Right renal cortex interstitium (tissue), 3 donors: ENCODE data around the gene NID1. TPM values are rescaled to one million over a fixed set of nuclear protein-coding genes. Genes with fewer than 3 reads are reported as not detected.
A peak's percentile ranks its signal among the peaks of the same experiment; 100 is the strongest.
"Not testable (repeated sequence)": the region's sequence is repeated elsewhere in the genome, so short reads cannot be mapped to it uniquely, and the experiment has no call there.

Source experiments
- DNase-seq, 3 donors: peaks; one replicate each; pipeline ENCODE4 v3.0.0-alpha.2; 2013; ENCODE audit warnings: low read depth in 3 of 3, low spot score in 2 of 3
- polyA plus RNA-seq, 3 donors: library from polyadenylated mRNA; unstranded; fragments of 120-200 nt; gene quantifications; one replicate each; pipeline ENCODE4 v1.2.1, GENCODE V29; 2013; ENCODE audit not compliant: insufficient read length in 3 of 3

The NID1 gene
- polyA plus RNA-seq, 3 donors, result 164 to 195 (median 183) TPM

DNA sequence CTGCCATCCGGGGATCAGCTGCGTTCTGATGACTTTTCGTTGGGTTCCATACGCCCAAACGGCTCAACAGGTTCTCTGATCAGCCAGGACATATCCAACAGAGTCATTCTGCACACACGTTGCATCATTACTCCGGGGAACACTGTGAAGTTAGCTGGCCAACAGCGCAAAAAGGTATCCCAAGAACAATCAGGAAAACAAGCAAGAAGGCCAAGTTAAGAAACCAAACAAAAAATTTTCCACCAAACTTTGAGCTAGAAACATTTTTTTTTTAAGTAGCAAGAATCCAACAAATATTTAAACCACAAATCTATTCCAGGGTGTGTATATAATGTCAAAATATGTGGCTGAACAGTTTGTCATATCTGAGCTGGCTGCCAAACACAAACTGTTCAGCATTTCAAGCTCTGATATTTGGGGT lies 29.2 kb downstream of the NID1 start:
- DNase-seq, result no peak

DNA sequence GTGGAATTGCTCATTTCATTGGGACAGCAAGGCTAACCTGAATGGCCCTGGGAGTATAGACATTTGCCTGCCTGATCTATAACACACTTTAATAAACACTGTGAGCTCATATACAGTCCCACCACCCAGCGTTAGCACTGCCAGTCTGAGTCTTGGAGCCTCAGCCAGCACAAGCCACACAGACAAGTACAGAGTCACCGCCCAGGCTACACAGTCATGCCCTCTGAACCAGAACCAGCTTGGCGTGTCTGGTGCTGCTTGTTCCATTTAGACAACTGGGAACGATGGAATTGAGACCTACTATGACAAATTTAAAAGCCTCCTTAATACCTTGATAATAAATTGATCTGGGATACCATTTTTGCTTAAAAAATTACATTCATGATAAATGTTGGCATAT lies 31.6 kb downstream of the NID1 start:
- DNase-seq, result no peak

DNA sequence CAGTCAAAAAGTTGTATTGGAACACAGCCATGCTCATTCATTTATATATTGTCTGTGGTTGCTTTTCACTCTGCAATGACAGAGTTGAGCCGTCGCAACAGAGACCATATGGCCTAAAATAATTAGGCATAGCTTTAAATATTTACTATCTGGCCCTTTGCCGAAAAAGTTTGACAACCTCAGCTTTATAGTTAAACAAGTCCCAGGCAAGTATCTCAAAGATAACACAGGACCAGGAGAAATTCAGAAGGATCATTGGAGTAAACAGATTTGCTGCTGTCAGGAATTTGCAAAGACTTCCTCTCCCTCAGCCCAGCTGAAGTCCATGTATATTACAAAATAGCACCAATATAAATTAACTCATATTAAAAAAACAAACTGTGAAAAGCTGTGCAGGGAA lies 34.4 kb downstream of the NID1 start:
- no peak for DNase-seq

DNA sequence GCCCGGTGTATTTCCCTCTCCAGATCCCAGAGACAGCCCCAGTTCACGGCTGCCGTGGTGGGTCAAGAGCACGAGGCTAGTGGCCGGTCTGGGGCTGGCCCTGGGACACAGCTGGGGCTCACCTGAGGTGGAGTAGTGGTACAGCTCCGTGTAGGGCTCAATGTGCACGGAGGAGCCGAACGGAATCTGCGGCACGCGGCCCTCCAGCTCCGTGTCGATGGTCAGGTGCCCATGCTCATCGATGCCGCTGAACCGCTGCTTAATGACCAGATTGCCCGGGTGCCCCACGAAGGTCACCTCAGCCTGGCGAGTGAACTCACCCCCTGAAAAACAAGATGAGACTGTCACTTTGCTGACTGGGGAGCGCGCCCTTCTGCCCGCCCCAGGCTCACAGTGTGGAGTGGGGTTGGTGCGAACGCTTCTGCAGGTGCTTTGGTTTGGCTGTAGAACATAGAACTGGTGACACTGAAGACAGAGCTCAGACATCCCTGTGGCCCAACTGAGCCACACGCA lies 35.4 kb downstream of the NID1 start:
- no peak for DNase-seq

DNA sequence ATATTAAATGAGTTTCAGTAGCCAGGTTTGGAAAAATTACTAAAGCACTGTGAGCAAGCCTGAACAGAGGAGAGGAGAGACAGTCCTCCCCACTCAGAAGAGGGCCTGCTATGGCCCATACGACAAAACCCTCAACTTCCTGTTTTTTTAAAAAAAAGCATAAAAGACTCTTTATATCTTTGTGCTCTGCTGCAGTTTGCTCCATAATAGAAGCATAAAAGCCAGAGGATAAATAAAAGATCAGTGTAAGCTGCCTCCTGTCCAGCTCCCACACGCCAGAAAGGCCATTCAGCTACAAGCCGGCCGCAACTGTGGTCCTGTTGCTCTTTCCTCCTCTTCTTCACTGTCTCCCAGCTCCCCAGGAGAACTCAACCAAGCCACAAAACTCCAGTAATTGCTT lies 37.8 kb downstream of the NID1 start:
- DNase-seq, result no peak

DNA sequence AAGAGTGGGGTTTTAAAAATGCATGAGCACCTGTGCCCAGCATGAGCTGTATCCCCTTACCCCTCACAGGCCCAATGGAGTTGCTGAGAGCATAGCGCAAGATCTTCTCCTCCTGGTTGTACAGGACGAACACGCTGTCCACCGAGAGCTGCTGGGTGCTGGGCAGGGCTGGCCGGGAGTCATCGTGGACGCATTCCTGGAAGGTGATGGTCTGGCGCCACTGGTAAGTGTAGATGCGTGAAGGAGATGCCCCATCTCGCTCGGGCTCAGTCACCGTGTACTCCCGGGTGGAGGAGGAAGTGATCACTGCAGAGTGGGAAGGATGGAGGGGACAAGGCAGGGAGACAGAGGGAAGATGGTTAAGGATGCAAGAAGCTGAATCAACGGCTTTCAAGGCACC lies 39.1 kb downstream of the NID1 start:
- no peak for DNase-seq

DNA sequence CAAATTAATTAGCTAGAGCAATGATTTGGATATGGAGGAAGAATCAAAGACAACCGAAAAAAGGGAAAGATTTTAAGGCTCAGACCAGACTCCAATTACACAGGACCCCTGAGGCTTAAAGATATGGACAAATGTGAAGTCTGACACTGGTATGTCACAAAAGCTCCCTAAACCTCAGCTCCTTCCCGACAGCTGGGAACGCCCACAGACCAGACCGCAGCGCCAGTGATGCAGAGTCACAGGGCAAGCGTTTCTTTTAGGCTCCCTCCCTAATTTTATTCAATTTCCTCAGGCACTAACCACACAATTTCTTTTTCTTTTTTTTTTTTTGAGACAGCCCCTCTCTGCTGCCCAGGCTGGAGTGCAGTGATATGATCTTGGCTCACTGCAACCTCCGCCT lies 40.2 kb downstream of the NID1 start:
- no peak for DNase-seq

DNA sequence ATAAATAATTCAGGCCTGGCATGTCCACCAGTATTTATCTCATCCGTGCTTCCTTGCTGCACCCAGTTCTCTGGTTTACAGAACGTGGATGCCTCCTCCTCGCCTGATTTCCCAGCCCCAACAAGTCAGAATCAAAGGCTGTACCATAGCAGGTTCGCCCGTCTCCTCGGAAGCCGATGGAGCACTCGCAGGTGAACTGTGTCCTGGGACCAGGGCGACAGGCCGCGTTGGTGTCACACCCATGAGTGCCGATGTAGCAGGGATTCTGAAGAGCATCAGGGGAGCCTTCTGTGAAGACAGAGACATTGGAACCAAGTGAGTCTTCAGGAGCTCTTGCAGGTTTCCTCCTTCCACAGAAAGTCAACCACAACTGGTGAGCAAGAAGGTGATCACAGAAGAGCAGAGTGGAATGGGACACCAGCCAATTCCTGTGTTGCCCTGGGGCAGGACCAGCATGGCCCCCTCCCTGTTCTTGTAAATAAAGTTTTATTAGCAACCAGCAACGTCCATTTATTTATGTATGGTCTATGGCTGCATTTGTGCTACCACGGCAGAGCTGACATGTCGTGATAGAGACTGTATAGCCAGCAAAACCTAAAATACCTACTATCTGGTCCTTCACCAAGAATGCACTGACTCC lies 40.8 kb downstream of the NID1 start:
- no peak for DNase-seq

DNA sequence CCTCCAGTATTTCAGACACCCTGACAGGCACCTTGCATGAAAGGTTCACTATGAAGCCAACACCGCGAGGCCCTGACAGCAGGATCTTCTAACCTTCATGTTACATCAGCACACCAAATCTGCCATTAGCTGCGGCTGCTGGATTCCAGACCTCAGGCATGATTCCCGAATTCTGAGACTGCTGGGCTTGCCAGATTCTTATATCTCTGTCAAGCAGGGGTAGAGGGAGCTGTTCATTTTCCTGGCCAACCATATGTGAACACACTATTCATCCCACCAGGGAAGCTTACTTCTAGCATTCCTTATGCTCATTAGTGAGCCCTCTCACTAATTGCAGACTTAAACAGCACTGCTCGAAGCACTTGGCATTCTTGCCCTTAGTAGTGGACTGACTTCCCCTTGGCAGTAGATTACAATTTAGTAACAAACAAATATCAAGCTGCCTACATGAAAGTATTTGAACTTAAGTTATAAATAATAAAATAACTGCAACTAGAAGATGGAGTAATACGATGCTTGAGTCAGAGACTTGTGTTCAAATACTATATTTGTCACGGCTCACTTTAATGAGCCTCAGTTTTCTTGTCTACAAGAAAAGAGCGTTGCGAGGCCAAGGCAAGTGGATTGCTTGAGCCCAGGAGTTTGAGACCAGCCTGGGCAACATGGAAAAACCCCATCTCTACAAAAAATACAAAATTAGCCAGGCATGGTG lies 43.3 kb downstream of the NID1 start:
- no peak for DNase-seq

DNA sequence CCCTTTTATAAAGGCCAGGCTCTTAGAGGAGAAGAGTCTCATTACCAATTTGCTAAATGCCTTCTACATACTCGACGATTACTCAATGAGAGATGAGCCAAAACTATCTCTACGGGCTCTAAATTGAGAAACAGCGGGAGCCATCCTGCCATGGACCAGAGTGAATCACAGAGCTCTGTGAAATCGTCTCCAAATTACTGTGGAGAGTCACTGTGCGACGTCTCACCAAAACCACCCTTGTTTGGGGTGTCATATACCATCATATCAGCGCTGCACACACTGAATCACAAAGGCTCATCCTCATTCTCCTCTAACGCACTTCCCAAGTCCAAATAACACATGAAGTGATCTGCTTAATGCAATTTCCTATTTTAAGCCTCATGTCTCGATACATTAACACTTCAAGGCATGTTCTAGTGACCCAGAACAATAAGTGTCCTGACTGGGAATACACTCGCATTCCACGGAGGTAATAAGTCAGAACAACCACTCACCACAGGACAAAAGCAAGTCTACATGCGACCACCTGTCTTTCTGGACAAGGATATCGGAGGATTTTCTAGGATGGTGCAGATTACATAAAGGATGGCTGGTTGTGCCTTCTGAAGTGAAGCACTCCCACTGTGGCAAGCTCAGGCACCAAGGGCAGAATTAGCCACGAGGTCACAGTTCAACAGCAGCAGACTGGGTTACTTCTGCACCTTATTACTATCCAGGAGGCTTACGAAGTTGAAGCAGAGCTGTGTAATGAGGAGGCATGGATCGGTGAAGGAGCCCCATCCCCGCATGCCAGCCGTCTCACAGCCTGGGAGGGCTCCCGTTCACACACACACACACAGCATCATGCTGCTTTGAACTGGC lies 44.3 kb downstream of the NID1 start:
- no peak for DNase-seq

DNA sequence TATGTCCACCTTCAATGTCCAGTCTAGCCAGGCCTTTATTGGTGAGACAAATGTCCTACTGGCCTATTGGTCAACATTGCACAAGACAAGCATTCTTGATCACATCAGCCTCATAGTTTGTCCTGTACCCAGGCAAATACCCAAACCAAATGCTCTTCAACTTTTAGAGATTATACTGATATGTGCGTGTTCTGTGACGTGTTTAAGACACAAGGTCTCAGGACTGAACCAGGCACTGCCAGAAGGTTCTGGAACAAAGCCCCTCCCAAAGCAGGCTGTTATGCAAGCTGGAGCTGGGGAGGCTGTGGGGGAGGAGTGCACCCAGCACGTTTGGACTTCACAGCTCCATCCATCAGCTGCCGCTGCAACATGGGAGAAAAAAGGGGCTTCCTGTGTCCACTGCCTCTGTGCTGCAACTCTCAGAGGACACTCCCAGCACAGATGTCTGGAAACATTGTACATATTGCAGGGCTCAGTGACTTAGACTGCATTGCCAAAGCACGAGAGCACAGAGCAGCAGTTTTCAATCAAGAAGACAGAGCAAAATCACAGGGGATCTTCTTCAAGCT lies 45.9 kb downstream of the NID1 start:
- DNase-seq, result no peak

DNA sequence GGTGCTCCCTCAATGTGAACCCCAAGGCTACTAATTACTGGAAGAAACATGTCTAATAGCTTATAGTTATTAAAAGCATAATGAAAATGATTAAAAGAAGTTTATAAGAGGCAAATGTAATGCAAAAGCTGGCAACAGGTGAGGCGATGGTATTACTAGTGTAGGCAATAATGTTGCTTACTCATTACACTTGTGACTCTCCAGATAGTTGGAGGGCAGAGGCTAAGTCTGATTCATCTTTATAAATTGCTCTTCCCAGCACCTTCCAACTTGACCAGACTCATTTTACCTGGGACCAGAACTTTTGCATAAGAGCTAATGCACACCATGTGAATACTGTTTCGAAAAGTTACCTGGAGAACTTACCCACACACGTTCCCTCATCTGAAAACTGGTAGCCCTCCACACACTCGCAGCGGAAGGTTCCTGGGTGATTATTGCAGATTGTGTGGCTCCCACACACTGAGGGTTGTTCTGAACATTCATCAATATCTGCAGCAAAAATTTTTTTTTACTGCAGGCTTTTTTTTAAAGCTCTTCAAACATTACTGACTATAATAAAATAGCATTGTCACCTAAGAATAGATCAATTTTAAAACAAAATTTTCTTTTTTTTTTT lies 48.0 kb downstream of the NID1 start:
- DNase-seq, result no peak

DNA sequence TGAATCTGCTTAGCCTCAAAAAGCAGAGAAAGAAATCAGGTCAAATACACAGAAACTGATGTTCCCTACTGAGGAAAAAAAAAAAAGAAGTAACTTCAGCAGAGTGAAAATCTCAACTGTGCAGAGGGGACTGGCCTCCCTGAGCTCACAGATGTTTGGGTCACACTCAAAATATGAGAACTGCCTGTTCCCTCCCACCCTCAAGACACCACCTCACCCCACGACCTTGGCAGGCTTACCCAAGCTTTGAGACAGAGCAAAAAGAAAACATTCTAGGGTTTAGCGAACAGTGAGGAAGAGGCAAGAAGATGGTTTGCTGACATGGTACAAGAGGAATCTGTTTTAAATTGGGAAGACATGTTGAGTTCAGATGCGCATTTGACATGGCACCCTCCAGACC lies 48.8 kb downstream of the NID1 start:
- DNase-seq, result no peak

DNA sequence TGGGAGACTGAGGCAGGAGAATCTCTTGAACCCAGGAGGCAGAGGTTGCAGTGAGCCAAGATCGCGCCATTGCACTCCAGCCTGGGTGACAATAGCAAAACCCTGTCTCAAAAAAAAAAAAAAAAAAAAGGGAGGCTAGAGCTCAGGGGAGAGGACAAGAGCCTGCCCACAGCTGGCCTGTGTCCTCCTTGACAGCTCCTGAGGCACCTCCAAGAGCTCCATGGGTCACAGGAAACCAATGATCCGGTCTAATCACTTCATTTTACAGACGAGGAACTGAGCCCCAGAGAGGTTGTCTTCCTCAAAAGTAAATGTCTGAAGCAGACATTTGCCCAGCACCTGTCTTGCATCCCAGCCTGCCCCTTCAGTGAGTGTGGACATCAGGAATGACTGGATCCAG lies 49.4 kb downstream of the NID1 start:
- no peak for DNase-seq

DNA sequence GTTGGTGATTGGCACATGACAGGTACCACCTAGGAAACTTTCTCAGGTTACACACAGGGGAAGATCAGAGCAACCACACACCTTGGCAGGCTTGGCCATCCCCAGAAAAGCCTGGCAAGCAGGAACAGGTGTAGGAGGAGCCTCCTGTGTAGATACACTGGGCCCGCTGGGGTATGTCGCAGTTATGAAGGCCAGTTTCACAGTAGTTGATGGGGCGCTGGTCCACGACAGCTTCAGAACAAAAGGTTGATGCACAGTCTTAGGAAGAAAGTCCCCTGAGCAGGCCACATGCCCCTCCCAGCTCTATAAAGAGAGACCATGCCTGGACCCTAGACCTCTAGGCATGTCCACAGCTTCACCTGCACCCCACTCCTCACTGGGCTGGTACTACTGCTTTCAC lies 51.6 kb downstream of the NID1 start:
- DNase-seq, result no peak

DNA sequence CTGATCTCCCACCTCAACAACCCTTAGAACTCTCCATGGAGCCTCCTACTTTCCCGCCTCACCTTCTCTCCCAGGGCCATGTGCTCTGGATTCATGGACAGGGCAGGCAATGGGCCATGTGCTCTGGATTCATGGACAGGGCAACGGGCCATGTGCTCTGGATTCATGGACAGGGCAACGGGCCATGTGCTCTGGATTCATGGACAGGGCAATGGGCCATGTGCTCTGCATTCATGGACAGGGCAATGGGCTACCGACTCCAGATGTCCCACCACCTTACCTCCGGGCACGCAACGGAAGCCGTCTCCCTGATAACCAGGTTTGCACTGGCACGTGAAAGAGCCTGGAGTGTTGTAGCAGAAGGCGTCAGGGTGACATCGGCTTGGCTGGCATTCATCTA lies 53.2 kb downstream of the NID1 start:
- no peak for DNase-seq

DNA sequence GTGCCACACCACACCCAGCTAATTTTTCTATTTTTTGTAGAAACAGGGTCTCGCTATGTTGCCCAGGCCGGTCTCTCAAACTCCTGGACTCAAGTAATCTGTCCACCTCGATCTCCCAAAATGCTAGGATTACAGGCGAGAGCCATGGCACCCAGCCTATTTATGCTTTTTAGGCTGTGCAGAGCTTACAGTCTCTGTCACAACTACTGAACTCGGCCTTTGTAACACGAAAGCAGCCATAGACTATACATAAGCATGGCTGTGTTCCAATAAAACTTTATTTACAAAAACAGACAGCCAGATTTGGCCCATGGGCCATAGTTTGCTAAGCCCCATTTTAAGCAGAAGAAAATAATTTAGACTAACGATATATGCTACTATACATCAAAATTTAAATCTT lies 54.4 kb downstream of the NID1 start:
- no peak for DNase-seq

DNA sequence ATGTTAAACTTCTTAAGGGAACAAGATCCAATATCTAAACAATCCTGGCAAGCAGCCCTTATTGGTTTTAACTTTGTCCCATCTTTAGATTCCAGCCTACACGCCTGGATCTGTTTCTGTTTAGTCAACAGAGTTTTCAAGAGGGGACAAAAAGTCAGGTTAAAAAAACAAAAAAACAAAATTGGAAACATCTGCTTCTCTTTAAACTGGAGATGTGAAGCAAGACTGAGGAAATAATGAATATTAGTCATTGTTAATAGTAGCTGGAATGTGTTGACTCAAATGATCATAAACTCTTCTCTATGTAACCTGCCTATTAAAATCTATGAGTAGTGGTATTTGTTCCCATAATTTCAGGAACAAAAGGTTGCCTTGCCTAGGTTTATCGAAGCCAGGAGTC lies 55.0 kb downstream of the NID1 start:
- peak in 1 of 3 donors; percentile 52 for DNase-seq

DNA sequence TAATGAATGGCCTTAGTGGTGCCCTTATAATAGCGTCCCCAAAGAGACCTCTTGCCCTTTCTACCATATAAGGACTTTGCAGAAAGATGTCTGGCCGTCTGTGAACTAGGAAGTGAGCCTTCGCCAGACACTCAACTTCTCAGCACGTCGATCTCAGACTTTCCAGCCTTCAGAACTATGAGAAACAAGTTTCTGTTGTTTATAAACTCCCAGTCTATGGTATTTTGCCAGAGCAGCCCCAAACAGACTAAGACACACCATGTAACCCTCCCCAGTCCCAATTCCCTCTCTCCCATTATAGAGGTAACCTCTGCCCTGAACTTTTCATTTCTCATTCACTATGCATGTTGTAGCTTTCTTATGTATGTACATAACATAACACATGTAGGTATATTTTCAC lies 55.7 kb downstream of the NID1 start:
- DNase-seq, result no peak

DNA sequence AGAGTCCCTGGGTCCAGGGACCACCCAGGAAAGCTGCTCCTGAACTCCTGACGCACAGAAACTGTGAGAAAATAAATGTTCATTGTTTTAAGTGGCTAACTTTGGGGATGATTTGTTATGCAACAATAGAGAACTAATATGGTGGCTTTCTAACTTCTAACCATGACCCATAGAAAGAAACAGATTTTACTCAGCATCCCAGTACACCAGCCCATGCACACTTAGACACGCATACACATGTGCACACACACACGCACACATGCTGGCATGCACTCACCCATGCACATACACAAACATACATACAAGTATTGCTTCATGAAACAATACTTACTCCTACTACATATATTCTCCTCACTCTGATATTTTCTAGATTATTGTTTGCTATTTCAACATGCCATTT lies 57.1 kb downstream of the NID1 start:
- DNase-seq, result no peak

DNA sequence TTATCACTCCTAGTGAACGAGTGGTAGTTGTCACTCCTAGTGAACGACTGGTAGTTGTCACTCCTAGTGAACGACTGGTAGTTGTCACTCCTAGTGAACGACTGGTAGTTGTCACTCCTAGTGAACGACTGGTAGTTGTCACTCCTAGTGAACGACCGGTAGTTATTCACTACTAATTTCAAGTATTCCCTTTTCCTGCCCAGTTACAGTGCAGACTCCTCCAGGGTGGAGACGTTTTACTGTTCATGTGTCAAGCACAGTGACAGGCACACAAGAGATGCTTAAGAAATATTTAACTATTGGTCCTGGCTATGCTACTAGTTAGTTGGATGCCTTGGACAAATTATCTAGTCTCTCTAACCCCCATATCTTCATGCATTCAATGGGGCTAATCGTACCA lies 61.8 kb downstream of the NID1 start:
- DNase-seq, result not testable (repeated sequence)
